ENCODE measurements around the gene FAM120B. TPM values are rescaled to one million over a fixed set of nuclear protein-coding genes. Genes with fewer than 3 reads are reported as not detected.

FAM120B gene, protein sequence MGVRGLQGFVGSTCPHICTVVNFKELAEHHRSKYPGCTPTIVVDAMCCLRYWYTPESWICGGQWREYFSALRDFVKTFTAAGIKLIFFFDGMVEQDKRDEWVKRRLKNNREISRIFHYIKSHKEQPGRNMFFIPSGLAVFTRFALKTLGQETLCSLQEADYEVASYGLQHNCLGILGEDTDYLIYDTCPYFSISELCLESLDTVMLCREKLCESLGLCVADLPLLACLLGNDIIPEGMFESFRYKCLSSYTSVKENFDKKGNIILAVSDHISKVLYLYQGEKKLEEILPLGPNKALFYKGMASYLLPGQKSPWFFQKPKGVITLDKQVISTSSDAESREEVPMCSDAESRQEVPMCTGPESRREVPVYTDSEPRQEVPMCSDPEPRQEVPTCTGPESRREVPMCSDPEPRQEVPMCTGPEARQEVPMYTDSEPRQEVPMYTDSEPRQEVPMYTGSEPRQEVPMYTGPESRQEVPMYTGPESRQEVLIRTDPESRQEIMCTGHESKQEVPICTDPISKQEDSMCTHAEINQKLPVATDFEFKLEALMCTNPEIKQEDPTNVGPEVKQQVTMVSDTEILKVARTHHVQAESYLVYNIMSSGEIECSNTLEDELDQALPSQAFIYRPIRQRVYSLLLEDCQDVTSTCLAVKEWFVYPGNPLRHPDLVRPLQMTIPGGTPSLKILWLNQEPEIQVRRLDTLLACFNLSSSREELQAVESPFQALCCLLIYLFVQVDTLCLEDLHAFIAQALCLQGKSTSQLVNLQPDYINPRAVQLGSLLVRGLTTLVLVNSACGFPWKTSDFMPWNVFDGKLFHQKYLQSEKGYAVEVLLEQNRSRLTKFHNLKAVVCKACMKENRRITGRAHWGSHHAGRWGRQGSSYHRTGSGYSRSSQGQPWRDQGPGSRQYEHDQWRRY
- 10.6 and 13.2 TPM in 2 replicates for total RNA-seq

DNA sequence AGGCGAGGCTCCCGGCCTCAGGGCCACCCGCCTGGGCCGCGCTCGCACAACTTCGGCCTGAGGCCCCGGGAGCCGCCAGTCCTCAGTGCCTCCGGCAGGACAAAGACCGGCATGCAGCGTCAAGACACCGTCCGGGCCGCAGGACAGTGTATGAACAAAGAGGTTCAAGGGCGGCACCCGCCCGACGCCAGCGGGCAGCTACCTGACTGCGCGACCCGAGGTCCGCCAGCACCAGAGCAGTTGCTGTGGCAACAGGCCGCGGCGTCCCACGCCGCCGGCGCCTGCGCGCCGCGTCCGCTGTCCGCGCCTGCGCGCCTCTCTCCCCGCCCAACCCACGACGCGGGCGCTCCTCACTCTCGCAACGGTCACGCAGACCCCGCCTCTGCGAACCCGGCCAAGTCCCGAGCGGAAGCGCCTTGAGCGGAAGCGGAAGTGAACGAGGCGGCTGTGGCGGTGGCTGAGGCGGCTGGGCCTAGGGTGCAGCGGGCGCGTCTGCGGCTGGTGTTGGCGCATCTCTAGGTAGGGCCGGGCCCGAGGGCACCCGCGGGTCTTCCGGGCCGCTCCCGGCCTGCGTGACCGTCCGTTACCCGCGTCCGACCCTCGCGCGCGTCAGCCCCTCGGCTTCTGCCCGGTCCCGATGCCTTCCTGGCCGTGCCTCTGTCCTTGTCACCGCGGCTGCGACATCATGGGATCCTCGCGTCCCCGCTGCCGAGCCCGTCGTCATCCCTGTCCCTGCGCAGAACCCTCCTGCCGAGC is at the start of gene FAM120B:
Gene FAM120B (plus strand): TSS at position 435 of the 756 bp plus-strand sequence. CDS start 10,633 bp downstream, outside the sequence.

DNA sequence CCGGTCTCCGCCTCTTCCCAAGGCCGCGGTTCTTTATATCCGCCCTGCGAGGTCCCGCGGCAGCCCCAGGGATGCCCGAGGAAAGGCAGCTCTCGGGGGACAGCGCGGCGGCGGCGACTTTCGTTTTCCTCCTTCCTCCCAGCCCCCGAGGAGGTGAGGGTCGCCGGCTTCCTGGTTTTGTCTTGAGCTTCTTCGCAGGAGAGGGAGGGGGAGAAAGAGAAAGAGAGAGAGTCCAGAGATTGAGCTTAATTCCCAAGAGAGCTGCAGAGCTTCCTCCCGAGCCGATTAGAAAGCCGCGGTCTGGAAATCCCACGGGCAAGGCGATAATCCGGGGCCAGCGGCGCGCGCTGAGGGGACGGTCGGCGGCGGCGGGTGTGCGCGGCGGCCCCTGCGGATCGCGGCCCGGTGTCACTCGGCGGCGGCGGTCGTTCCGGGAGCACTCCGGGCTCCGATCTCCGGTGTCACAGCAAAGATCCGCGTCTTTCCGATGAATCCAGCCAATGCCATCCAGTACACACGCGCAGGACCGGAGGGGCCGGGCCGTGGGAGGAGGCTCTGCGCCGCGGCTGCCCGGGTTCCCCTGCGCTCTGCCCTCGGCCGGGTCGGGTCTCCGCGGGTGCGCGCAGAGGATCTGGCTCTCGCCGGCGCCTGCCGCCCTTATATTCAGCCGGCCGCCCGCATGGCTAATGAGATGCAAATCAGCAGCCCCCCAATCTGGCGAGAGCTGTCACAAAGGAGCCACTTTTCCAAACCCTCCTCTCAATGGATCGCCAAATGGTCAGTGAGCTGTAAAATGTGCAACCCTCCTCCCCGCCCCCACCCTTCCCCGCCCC is 16.0 kb upstream of the FAM120B start, which contains the start of gene DLL1:
Gene DLL1 (minus strand): TSS at position 783 of the 833 bp plus-strand sequence. CDS start 939 bp downstream, outside the sequence.

Other genes with a start within 250 kb of the FAM120B start
- gene DLL1, start 15.7 kb upstream of the FAM120B start, total RNA-seq: 9.5 and 11.9 TPM in 2 replicates
- gene PSMB1, start 246.5 kb downstream of the FAM120B start, total RNA-seq: 249 and 345 TPM in 2 replicates
- gene TBP, start 247.6 kb downstream of the FAM120B start, total RNA-seq: 6.9 and 8.6 TPM in 2 replicates